GM18526 (cell line): ENCODE measurements around the gene MAP1LC3B.

Experiments used
- POLR2A ChIP-seq: IDR thresholded peaks from 3 replicates; pipeline ENCODE4 v1.6.1; 2011; ENCODE audit not compliant: insufficient read length; ENCODE audit errors: extremely low read depth

MAP1LC3B gene

DNA sequence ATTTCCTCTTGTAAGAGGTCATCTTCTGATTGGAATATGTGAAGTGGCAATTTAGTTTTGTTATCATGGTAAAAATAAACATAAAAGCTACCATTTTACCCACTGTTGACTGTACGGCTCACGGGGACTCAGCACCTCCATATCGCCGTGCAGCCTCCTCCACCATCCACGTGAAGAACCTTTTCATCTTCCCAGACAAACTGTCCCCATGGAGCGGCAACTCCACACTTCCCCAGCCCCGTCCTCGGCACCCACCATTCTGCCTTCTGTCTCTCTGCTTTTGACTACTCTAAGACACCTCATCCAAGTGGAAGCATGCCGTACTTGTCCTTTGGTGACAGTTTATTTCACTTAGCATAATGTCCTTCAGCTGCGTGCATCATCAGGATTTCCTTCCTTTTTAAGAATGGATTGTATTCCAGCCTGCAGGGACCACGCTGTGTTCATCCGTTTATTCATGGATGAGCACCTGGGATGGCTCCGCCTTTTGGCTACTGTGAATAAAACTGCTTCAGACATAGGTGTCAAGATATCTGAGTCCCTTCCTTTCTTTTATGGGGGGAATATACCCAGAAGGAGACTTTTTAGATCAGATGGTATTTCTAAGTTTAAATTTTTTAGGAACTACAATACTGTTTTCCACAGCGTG is 22.9 kb upstream of the MAP1LC3B start:
- TF ChIP-seq POLR2A: no peak

DNA sequence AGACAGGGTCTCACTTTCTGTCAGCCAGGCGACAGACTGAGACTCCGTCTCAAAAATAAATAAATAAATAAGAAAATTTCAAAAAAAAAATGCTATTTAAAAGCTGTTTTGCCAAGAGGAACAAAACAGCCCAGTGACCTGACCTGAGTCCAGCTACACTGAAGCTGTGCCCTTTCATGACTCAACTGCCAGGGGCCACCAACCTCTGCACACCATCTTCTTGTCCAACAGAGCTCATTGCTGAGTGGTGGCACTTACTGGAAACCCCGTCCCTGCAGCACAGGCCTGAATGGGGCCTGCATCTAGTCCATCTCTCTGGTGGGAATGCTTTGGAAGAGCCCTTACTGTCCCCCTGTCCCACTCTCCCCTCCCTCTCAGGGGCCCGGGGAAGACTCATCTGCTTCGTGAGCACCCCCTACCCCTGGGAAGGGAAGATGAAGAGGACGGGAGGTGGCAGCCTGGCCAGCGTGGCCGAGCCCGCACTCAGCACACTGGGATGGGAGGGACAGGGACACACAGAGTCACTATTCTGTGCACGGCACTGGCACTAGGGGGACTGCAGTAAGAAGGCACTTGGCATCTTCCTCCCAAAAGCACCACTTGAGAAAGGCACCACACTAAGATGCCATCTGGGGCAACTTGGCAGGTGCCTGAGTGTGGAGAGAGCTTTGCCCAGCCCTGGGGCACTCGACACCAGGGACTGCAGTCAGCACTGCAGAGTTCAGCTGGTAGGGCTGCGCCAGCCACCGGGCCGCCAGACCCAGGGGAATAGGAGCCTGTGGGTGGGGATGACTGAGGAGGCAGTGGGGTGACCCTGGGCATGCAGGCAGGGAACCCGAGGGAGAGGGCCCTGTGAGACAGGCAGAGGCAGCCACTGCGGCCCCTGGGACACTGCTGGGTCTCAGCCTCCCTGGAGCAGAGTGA is 22.1 kb upstream of the MAP1LC3B start:
- TF ChIP-seq POLR2A: no peak

DNA sequence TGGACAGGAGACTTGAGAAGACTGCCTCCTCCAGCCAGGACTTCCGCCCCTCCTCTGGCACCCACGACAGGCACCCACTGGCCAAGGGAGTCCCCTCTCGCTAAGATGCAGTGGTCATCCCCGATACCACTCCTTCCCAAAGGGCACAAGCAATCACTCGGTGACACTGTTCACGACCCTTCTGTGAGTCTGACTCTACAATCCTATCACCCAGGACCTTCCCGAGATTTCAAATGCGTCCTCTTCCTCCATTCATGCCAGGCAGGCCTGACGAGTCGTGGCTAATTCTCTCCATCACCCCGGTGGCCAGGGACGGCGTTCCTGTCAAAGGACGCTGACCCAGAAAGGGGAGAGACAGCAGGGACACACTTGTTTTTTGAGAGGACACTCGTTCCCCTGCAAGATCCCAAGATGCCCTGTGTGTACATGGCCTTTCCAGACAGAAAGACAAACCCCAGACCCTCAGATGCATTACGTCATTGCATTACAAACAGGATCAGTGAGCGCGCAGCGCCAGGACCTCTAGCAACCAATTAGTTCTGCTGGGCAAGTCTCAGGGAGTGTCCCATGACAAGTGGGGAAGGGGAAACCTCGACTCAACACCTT is 20.8 kb upstream of the MAP1LC3B start:
- no peak for TF ChIP-seq POLR2A

DNA sequence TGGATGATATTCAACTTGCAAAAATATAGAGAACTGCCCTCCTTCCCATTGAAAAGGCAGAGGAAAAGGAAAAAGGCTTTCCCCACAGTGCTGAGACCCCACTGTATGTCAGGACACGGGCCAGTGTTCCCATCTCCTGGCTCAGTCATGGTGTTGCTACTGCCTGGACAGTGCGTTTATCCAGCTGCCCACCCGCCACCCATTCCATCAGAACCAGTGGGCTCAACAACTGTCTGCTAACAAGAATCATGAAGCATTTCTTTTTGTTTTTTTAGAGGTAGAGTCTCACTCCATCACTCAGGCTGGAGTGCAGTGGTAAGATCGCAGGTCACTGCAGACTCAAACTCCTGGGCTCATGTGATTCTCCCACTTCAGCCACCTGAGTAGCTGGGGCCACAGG is 19.8 kb upstream of the MAP1LC3B start:
- no peak for TF ChIP-seq POLR2A

DNA sequence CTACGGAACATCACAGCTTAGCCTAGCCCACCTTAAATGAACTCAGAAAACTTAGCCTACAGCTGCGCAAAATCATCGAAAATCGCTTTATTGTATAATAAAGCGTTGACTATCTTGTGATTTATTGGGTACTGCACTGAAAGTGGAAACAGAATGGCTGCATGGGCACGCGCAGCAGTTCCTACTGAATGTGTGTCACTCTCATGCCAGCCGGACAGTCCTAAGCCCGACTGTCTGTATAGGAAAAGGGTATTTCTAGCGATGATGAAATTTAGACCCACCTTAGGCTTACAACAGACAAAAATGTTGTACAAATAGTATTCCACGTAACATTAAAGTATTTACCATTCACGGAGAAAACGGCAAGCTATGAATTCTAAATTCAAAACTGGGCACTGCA is 17.8 kb upstream of the MAP1LC3B start:
- TF ChIP-seq POLR2A: no peak

DNA sequence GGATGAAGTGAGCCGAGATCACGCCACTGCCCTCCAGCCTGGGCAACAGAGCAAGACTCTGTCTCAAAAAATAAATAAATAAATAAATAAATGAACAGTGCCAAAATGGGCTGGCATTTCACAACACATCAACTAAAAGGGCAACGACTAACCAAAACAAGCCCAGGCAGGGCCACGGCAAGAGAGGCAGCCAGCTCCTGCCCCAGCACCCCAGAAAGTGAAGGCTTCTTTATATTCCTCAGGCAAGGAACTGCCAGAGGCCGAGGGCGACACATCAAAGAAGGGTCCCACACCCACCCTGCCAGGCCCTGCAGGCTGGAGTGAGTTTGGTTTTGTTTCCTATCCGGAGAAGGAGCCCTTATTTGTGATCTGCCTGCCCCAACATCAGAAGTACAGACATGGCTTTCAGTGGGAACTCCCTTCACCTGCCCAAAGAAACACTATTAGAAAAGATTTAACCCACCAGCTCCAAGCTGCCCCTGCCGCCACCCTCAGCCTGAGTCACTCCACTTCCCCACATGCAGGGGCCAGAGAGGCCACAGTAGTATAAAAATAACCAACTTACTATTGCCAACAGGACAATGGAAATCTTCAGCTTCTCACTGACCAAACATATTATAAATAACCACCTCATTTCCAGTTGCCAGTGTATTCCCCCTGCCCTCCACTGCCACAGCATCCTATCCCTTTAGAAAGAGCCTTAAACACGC is 16.6 kb upstream of the MAP1LC3B start:
- TF ChIP-seq POLR2A: no peak

DNA sequence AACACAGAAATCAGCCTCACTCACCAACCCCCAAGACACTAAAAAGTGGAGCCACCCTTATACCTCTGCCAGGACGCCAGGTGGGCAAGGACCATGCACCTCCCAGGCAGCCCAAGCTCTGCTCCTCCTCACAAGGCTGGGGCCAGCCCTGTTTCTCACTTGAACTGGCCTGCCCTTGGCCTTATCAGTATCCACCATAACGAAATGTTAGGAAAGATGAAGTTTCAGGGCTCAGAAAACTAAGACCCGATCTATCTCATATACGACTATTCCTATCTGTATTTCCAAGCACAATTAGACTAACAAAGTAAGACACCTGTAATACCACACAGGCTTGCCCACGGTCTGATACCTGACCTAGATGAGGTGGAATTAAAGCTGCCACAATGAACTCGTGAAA is 15.5 kb upstream of the MAP1LC3B start:
- TF ChIP-seq POLR2A: no peak

DNA sequence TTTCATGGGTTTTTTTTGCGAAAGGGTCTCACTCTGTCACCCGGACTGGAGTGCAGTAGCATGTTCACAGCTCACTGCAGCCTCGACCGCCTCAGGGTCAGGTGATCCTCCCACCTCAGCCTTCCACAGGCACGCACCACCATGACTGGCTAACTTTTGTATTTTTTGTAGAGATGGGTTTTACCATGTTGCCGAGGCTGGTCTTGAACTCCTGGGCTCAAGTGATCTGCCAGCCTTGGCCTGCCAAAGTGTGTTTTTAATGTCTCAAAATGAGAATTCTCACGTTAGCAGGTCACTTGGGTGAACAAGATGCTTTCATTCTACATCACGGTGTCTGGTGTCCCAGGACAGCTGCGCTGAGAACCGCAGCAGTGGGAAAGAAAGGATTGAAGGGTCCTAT is 11.7 kb upstream of the MAP1LC3B start:
- no peak for TF ChIP-seq POLR2A

DNA sequence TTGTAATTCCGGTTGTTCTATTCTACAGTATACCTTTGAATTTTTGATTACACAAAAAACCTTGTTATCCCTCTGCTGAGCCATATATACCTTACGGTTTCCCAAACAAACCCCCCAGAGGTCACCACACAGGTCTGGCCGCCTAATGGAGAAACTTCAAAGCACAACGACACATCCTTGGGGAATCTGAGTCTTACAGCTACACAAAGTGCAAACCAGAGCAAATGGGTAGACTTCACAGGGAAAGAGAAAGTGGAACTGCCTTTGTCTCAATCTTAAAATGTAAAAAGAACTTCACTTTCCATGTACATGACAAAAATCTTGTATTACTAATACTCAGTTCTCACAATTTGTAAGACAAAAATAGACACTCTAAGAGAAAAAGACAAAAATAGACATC is 11.3 kb upstream of the MAP1LC3B start:
- TF ChIP-seq POLR2A: no peak

DNA sequence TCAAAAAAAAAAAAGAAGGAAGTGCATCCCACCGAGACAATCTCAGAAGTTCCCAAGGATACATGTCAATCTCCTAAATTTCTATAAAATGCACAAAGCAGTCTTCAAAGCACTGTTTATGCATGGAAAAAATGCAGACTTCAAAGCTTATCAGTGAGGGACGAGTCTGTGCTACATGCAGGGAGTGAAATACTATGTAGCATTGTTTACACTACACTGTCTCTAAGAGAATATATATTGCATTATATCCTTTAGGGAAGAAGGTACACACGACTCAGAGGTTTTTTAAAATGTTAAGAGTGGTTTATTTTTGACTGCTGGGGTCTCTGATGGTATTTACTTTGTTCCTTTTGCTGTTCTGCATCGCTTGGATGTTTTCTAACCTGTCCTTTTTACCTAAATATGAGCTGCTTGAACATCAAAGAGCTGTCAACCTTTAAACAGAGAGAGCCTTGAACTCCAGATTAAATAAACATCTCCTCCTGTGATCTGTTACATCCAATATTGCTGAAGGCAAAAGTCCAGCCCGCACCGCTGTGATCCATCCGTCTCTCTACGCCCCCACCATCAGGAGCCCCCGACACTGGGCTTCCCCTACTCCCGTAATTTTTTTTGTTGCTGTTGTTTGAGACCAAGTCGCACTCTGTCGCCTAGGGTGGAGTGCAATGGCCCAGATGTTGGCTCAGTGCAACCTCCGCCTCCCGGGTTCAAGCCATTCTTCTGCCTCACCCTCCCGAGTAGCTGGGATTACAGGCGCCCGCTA is 9.9 kb upstream of the MAP1LC3B start:
- no peak for TF ChIP-seq POLR2A

DNA sequence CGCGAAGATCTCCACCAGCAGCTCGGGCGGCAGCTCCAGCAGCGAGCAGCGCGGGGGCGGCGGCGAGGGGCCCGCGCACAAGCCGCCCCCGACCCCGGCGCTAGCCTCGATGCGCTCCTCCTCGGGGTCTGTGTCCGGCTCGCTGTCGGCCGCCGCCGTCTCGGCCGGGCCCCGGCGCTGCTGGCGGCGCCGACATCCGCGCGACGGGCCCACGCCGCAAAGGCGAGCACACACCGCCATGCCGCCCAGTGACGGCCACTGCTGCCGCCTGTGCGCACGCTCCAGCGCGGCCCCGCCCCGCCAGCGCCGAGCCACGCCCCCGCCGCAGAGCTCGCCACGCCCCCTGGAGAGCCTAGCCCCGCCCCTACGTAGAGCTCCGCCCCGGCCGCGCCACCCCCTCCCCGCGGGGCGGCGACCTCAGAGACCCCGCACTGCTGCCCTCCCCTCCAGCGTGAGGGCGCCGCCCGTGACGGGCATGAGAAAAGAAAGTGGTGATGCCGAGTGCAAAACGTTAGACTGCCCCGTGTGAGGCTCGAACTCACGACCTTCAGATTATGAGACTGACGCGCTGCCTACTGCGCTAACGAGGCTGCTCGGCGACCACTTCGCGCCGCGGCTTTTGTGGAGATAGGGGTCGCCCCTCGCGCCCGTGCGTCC is 8.5 kb upstream of the MAP1LC3B start, which contains the start of gene FBXO31:
Gene FBXO31, minus strand, starts transcription at position 272 of the 657 bp plus-strand sequence. Its CDS starts 32 bp downstream, at position 240.
- TF ChIP-seq POLR2A: peak; percentile 70

DNA sequence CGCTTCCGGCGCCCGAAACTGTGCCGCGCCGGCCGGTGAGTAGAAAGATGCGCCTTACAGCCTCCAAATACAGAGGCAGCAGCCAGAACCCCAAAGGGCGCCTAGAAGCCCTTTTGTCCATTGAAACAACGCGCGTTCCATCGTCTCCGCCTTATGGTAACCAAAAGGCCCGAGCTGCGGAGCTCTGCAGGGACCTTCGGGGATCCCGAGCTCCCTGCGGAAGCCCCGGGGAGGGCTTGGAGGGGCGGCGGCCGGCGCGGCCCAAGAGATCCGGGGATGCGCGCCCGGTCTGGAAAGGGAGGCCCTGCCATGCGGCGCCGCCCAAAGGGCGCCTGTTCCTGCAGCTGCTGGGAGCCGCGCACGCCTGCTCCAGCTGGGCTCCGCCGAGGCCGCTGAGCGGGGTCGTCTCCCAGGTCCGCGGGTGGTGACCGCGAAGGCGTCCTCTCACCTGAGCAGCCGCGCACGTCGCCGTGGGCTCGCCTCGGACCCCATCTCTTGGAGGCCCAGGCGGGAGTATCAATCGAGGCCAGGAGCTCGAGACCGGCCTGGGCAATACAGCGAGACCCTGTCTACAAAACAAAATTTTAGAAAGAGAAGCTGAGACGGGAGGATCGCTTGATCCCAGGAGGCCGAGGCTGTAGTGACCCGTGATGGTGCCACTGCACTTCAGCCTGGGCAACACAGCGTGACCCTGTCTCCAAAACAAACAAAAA is 7.8 kb upstream of the MAP1LC3B start:
- TF ChIP-seq POLR2A: peak; percentile 28
